GM21367 (cell line): ENCODE results near the gene PHYKPL.
"Not testable (repeated sequence)": the region's sequence is repeated elsewhere in the genome, so short reads cannot be mapped to it uniquely, and the experiment has no call there.

Source experiments
- ATAC-seq: cut with Tn5 transposase; IDR thresholded peaks from one replicate; pipeline ENCODE4 v1.9.1; 2021; ENCODE audit not compliant: unreplicated experiment

The PHYKPL gene

DNA sequence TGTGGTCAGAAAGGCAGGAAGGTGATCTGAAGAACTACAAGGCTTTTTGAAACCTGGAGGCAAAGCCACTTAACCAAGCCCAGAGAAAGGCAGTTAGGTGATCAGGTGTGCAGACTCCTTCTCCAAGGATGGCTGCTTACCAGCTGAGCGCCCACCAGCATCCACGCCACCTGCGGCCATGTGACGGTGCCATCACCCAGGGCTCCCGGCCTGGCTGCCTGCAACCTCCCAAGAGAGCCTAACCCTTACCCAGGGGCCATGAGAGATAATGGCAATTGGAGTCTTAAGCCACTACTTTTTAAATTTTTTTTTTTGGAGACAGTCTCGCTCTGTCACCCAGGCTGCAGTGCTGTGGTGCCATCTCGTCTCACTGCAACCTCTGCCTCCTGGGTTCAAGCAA, 33.1 kb upstream of the PHYKPL start:
- no peak for ATAC-seq

DNA sequence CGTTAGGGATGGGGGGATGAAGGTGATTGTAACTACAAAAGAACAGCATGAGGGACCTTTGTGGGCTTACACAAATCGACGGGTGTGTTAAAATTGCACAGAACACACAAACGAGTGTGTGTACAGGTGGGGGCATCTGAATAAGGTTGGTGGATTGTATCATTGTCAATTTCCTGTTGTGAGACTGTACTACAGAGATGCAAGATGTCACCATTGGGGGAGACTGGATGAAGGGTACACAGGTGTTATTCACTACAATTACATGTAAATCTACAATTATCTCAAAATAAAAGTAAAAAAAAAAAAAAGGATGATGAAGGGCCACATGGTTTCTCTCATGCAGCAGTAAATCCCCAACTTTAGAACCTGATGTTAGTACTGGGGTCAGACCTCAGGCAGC, 31.4 kb upstream of the PHYKPL start:
- ATAC-seq = no peak

DNA sequence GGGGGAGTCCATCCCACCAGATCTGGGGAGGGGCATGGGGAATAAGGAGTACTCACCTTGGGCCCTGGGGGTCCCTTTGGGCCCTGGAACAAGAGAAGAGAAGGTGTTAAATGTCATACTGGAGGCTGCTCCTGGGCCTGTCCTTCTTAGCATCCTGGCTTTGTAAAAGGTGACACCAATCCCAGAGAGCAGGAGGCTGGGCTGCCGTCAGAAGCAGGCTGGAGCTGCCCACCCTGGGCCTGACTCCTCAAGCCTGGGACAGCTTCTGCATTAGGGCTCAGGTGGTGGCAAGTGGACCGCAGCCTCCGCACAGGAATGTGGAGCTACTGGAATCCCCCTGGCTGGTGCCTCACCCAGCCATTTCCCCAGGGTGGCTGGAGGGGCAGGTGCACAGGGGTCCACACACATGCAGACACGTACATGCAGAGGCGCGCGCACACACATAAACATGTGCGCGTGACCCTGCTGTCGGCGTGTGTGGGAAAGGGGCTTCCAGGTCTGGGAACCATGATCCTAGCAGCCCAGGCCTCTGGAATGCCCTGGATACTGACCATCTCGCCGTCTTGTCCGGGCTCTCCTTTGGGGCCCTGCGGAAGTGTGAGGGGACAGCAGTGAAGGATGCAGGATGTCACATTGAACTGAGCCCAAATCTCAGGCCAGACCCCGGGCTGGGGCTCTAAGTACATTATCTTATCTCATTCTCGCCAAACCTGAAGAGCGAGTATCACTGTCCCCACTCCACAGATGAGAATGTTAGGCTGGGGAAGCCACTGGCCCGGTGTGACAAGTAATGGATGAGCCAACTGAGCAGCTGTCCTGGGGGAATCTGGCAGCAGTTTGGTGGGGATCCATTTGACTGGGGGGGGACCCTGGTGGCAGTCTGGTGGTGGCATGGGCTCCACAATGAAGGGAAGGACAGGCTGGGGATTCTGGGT, 29.3 kb upstream of the PHYKPL start:
- no peak for ATAC-seq

DNA sequence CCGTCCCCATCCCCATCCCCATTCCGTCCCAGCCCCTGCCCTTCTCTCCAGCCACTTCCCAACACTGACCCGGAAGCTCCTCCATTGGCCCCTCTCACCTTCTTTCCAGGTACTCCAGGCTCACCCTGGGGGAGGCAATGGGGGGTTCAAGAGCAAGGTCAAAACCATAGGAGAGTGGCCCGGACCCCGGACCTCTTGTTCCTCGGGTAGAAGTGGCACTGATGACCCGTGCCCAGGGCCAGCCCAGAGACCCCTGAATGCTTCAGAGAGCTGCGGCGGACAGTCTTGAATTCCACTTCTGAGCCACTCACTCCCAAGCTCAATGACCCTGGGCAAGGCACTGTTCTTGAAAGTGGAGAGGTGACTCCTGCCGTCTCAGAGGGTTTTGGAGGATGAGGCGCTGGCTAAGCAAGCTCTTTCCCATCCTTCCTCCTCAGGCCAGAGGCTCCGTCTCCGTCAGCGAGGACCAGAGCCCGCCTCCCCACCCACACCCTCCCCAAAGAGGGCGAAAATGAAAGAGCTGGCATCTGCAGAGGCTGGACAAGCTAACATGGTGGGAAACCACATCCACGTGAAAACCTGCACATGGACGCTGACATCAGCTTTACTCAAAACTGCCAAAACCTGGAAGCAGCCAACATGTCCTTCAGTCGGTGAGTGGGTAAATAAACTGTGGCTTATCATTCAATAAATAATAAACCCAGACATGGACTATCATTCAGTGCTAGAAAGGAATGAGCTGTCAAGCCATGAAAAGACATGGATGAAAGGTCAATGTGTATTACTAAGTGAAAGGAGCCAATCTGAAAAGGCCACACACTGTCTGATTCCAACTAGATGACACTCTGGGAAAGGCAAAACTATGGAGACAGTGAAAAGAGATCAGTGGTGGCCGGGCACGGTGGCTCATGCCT, 27.3 kb upstream of the PHYKPL start:
- no peak for ATAC-seq

DNA sequence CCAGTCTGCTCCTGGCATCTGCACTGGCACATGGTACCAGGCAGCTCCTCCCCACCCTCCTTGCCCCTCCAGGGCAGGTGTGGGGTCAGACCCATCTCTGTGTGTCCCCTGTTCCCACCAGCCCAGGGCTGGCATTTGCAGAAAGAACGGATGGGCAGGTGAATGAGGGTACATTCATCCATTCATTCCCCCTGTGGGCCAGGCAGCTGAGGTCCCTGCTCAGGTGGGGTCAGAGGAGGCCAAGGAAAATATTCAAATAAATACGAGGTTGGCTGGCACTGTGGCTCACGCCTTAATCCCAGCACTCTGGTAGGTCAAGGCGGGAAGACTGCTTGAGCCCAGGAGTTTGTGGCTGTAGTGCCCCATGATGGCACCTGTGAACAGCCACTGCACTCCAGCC, 25.0 kb upstream of the PHYKPL start:
- no peak for ATAC-seq

DNA sequence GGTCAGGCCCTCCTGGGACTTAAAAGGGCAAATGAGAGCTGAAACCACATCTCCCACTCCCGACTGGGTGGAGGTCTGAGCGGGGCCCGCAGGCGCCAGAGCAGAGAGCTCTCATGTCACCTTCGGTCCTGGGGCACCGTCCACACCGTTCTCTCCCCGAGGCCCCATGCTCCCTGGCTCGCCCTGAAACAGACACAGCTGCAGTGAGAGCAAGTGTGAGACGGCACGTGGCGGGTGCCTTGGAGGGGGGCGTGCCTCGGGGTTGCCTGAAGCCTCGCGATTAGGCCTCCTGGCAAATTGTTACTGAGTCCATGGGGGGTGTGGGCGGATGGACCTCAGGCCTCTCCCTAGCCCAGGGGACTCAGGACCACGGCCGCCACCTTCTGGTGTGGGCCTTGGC, 24.1 kb upstream of the PHYKPL start:
- ATAC-seq = no peak

DNA sequence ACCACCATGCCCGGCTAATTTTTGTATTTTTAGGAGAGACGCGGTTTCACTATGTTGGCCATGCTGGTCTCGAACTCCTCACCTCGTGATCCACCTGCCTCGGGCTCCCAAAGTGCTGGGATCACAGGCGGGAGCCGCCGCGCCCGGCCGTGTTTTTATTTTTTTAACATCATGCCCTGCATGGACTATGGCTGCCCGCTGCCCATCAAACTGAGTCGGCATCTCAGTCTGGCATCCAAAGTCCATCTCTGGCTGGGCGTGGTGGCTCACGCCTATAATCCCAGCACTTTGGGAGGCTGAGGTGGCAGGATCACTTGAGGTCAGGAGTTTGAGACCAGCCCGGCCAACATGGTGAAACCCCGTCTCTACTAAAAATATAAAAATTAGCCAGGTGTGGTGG, 21.0 kb upstream of the PHYKPL start:
- not testable (repeated sequence) for ATAC-seq

DNA sequence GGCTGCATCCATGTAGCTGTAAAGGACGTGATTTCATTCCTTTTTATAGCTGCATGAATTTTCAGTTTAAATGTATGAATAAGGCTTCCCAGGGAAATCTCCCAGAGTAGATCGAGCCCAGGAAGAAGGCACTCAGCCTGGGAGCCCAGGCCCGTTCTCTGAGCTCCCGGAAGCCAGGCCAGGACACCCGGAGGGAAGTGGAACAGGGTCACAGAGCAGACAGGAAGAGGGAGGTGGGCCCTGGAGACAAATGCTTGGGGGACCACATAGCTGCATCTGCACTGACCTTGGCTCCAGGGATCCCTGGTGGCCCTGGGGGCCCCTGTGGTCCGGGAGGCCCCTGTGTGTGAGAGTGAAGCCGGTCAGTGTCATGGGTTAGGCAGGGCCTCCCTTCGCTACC, 19.7 kb upstream of the PHYKPL start:
- no peak for ATAC-seq

DNA sequence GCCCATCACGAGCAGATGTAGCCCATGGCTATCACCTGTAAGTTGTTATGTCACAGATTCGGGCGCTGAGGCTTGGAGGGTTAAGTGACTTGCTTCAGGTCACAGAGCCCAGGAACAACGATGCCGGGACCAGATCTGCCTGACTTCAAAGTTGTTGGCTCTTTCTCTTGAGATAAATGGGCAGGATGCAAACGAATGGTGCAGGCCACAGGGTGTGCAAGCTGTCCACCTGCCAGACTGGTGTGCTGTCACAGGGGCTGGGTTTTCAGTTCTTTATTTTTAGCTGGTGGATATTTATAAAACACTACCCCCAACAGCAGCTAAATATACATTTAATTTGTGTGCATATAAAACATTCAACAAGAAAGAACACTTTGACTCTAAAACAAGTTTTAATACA, 17.7 kb upstream of the PHYKPL start:
- no peak for ATAC-seq

DNA sequence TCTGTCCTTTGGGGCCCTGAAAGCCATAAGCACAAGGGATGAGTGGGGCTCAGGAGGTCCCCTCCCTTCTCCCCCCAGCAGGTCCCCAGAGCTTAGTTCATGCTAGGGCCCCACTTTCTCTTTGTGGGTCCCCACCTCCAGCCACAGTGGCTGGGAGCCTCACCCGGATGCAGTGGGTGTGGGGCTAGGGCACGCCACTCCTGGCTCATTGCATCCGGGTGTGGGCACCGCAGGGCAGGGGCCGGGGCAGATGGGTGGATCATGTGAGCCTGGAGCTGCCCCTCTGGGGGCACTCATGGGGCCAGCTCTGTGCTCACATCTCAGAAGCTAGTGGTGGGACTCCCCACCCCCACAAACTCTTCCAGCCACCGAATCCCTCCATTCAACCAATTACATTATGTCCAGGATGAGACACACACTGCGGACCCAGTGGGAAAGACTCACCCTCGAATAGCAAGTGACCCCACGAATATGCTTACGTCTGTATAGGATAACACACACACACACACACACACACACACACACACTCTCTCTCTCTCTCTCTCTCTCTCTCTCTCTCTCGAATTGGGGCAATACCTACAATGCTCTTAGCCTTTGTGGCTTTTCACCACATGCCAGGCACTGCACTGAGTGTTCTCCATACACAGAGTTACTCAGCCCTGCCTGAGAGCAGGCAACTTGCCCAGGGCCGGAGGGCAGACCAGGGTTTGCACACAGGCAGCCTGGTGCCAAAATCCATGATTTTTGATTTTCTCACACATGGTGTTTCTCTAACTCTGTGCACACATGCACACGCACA, 16.8 kb upstream of the PHYKPL start:
- no peak for ATAC-seq

DNA sequence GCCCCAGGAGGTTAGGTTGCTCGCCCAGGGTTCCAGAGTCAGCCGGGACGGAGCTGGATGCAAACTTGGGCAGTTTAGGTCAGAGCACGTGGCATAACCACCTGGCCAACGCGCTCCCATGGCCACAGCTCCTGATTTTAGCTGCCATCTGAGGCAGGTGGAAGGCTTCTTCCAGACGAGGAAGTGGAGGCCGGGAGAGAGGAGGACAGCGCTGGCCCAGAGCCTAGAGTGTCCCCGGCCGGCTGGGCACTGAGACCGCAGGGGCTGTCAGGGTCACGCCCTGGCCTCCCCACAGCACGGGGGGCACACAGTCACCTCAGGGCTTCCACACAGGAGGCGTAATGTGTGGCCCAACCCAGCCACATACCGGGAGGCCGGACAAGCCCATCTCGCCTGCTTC, 16.1 kb upstream of the PHYKPL start:
- no peak for ATAC-seq

DNA sequence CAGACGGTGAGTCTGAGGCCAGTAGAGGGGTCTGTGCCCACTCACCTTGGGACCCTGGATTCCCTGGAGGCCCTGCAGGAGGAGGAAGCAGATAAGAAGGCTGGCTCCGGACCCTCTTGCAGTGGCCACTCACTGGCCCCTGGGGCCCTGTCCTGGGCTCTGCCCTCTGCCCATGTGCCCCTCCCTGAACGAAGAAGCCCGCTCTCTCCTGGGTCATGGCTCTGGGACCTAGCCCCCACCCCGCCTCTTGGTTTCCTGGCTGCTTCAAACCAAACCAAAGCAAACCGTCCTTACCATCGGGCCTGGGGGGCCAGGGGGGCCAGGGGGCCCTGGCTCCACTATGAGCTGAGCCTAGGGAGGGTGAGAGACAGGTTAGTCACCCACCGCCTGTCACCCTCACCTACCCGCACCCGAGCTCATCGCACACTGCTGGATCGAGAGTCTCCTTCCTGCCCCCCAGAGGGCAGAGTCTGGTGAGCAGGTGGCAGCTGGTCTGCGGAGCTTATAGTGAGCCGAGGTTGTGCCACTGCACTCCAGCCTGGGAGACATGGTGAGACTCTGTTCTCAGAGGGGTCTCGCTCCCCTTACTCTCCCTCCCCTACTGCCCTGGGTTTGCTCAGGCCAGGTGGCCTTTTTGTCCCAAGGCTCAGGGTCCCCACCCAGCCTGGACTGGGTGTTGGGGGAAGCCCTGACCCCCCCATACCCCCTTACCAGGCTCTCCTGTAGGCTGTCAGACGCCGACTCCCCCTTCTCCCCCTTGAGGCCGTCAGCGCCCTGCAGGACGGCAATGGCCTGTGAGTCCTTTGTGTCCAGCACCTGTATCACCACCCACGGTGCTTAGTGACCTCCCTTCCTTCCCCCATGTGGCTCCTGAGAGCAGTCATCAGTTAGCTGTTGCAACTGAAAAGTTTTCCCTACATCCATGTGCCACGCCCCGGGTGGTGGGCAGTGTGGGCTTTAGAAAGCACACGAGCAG, 15.2 kb upstream of the PHYKPL start:
- ATAC-seq = no peak

DNA sequence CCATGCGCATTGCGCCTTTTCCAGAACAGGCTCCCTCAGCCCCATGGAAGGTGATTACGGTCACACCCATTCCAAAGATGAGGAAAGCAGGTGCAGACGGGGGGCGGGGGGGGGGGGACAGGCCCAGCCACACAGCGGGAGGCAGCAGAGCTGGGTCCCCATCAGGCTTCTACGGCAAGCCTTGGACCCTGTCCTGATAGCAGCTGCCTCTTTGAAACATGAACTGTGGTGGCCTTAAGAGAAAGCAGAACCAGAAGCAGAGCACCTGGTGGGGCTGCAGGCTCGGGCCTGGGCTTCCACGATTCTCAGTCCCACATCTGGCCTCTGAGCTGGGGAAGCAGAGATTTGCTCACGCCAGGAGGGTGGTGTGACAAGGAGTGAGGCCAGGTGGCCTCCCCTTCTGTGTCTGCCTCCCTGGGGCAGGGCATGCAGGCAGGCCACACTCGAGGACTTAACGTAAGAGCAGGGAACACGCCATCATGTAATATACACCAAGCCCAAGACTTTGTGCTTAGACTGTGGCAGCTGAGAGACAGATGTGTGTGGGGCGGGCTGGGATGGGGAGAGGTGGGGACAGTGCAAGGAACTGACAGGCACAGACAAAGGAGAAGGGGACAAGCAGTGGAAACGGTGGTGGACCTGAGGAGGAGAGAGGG, 14.2 kb upstream of the PHYKPL start:
- ATAC-seq = no peak

DNA sequence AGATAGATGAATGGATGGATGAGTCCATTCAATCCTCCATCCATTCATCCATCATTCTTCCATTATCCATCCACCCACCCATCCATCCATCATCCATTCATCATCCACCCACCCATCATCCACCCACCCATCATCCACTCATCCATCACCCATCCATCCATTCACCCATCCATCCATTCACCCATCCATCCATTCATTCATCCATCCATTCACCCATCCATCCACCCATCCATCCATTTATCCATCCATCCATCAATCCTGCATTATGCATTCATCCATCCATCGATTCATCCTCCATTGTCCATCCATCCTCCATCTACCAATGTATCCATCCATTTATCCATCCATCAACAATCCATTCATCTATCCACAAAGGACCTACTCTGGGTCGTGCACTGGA, 12.8 kb upstream of the PHYKPL start:
- ATAC-seq = no peak

DNA sequence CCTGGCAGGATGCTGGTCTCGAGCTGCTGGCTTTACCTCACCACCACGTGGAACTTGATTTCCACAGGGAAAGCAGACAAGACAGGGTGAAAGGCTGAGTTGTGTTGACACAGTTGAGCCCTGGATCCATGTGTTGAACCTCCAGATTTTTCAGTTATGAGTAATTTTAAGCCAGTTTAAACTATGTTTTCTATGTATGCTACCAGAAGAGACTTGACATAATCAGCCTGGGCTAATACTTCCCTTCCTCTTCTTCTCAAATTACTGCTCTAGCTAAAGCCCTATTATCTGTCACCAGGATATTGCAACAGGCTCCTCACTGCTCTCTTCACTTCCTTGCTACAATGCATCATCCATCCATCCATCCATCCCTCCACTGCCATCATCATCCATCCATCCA, 12.0 kb upstream of the PHYKPL start:
- no peak for ATAC-seq

DNA sequence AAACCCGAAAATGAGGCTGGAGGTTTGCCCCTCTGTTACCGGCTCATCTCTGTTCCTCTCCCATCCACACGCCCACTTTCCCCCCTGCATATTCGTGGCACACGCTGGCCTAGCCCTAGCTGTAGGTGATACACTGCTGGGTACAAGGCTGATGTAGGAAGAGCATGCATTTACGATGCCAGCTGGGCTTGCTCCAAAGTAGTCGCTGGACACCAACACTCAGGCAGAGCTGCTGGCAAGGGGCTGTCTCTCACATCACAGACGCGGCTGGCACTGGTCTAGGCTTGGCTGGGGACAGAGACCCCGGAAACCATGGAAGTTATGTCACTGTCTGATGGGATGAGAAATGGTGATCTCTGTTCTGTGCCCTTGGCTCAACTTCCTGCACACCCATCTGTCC, 9.8 kb upstream of the PHYKPL start:
- no peak for ATAC-seq

DNA sequence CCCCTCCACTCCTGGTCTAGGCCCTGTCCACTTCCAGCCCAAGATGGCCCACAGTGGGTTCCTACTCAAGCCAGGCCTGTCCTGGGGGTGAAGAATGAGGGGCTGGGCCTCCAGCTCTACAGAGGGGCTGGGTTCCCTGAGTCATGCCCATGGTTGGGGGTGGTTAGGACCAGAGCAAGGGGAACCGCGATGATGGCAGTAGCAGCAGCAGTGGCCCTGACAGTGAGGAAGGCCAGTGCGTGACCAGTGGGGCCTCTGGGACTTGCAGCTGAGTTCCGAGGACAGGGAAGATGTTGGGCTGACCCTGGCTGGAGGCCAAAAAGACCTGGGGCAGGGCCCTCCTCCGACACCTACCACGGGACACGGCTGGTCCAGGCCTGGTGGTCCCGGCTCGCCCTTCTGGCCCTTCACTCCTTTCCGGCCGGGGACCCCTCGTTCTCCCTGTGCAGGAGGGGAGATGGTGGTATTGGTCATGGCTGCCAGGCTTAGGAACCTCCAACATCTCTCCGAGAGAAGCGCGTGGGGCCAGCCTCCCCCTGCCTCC, 9.2 kb upstream of the PHYKPL start:
- ATAC-seq = no peak

DNA sequence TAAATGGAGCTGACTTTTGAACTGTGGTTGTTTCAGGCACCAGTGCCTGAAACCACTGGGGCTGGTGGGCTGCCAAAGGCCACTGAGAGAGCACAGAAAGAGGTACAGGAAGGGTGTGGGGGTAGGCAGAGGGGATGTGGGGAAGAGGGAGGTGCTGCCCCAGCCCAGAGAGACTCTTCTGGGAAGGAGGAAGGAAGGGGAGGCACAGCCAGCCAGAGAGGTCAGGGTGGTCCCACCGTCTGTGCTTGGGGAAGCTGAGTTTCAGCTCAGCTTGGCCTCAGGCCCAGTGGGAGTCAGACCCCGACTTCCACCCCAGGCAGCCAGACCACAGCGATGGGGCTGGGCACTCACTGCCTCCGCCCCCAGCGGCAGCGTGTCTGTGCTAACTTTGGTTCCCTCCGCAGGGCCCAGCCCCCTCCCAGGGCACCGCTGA, 8.6 kb upstream of the PHYKPL start:
- ATAC-seq = no peak

DNA sequence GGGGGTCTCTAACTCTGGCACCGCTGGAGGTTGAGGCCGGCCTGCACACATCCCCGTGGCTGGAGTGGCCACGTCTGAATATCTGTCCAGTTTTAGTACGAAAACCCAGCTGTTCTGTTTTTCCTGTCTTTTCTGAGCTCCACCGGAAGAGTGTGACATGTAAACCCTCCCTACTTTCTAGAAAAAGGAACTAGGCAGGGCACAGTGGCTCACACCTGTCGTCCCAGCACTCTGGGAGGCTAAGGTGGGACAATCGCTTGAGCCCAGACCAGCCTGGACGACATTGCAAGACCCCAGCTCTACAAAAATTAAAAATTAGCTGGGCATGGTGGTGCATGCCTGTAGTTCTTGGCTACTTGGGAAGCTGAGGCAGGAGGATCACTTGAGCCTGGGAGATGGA, 8.2 kb upstream of the PHYKPL start:
- ATAC-seq = no peak
